ENCODE data around the gene KANK2.

DNA sequence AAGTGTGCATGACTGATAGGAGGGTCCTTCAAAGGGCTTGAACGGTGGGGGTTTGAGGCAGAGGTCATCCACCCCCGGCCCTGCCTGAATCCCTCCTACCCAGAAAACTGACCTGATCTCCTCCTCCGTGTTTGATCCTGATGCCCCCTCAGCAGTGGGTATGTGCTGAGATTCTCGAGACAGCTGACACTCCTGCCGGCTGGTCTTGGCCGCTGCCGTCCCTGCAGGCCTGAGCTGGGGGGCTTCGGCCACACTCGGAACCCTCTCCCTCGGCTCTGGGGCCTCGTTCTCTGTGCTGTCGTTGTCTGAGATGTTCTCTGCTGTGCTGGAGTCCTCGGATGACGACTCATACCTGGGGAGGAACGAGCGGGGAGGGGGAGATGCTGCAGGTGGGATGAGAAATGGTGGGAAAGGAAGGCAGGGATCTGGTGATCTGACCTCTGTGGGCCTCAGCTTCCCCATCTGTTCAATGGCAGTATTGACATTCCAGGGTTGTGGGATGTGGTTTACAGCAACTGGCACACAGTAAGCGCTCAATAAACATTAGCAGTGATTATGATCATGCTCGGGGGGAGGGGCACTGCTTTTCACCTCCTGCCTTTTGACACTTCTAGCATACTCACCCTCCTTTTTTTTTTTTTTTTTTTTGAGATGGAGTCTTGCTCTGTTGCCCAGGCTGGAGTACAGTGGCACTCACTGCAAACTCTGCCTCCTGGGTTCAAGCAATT is 20.7 kb downstream of the KANK2 start:
- TF ChIP-seq, protein P1, sequence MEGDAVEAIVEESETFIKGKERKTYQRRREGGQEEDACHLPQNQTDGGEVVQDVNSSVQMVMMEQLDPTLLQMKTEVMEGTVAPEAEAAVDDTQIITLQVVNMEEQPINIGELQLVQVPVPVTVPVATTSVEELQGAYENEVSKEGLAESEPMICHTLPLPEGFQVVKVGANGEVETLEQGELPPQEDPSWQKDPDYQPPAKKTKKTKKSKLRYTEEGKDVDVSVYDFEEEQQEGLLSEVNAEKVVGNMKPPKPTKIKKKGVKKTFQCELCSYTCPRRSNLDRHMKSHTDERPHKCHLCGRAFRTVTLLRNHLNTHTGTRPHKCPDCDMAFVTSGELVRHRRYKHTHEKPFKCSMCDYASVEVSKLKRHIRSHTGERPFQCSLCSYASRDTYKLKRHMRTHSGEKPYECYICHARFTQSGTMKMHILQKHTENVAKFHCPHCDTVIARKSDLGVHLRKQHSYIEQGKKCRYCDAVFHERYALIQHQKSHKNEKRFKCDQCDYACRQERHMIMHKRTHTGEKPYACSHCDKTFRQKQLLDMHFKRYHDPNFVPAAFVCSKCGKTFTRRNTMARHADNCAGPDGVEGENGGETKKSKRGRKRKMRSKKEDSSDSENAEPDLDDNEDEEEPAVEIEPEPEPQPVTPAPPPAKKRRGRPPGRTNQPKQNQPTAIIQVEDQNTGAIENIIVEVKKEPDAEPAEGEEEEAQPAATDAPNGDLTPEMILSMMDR (IDR thresholded peaks at IDR 0.05), result no peak
- no peak for TF ChIP-seq POLR2A (IDR thresholded peaks at IDR 0.05)

All from right lobe of liver (tissue), 4 donors.